Stimulated activated CD4-positive, alpha-beta T cell treated with anti-CD3 and anti-CD28 coated beads, Interleukin-12 subunit alpha, Interleukin-12 subunit beta, amount 100 ng/mL, for 4 hours (primary cell): Measurements from ENCODE around the gene TBC1D14.
"Not testable (repeated sequence)": the region's sequence is repeated elsewhere in the genome, so short reads cannot be mapped to it uniquely, and the experiment has no call there.

Experiments
- DNase-seq: peaks from one replicate; pipeline ENCODE4 v3.0.0-alpha.2; 2020

TBC1D14 gene

DNA sequence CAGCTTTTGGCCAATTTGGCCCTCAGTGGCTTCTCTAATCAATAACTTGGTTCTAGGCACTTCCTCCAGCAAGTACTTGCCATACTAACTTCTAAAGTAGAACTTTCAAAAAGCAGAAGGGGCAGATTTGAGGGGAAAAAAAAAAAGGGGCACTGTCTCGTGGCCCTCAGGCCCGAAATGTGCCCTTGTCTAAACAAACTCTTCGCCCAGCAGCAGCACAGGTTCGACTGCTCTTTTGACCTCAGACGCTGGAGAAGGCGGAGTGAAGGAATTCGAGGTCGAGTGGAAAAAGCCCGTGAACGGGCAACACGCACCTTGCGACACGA, 157.5 kb downstream of the TBC1D14 start:
- no peak for DNase-seq

DNA sequence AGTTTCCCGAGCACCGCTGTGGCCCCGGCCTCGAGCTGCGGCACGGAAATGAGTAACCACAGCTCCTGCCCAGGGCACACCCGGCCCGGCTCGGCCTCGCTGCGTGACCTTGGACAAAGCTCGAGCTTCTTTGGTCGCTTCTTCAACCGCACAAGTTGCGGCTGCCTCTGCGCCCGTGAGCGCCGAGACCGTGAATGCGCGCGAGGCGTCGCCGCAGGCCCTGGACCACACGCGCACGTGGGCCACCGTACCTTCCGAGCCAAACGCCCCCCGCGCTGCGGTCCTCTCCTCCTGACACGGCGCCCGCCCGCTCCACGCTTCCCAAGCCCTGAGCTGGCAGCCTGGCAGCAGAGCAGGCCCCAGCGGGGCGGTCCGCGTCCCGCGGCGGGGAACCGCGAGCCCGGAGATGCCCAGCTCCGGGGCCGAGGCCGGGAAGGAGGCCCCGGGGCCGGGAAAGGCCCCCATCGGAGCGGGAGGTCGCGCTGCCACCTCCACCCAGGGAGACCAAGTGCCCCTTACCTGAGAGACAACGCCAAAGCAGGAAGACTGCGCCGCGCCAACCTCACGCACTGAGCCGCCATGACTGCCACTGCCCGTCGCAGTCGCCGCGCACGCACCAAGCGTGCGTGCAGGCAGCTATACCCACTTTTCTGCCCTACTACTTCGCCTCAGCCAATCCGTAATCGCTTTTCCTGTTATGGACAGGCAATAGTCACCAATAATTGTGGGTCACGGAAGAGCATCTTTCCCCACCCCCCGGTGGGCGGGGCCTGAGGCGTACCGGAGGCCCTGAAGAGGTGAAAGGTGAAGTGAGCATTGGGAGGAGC, 158.0 kb downstream of the TBC1D14 start, which contains the start of gene GRPEL1:
Gene GRPEL1, minus strand, starts transcription at position 613 of the 827 bp plus-strand sequence. Its CDS starts 32 bp downstream, at position 581.
- peak; percentile 100 for DNase-seq

- DNase-seq: no peak
Observed at GRCh38 chr4:7068279-7068842, 158.7 kb downstream of the TBC1D14 start.

DNA sequence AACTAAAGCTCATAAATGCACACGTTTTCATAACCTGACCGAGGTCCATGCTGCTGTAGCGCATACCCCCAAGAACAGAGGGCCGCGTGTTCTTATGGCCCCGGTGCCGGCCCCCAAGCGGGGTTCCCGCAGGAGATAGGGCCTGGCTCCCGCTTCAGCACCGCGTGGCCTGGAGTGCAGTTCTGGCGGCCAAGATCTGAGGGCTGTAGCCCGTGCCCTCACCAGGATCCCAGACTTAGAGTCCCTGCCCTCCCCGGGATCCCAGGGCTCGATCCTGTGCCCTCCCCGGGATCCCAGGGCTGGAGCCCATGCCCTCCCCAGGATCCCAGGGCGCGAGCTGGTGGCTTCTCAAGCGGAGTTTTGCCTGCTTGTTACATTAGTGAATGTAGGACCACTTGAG, 159.3 kb downstream of the TBC1D14 start:
- DNase-seq: no peak

GRCh38 chr4:7070729-7071511, 161.3 kb downstream of the TBC1D14 start:
- peak; percentile 86 for DNase-seq

GRCh38 chr4:7073059-7073458, 163.4 kb downstream of the TBC1D14 start:
- no peak for DNase-seq

DNA sequence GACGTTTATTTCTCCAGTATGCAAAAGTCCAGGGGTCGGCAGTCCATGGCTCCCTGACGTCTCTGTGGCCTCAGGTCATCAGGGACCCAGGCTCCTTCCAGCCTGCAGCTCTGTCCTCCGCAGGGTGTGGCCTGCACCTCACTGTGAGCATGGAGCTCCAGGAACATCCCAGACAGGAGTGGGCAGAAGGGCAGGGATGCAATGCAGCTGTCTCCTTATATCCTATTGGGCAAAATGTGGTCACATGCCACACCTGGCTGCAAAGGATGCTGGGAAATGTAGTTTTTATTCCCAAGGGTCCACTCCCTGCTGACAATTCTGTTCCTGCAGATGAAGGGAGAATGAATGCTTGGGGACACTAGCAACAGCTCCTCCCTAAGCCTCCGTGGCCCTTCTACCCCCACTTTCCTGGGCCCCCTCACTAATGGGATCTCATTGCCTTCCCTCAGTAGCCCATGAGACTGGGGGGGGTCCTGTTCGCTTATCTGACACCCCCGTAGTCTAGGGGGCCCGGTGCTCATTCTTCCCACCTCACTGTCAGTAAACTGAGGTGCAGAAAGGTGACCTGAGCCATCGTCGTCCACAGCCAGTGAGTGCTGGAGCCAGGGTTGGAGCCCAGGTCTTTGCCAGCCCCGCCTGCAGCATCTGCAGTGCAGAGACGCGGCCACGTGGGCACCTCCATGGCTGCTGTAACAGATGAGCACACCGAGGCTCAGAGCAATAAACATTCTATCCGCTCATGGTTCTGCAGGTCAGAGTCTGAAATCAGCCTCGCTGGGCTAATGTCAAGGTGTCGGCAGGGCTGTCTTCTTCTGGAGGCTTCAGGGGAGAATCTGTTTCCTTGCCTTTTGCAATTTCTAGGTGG, 164.1 kb downstream of the TBC1D14 start:
- no peak for DNase-seq

DNA sequence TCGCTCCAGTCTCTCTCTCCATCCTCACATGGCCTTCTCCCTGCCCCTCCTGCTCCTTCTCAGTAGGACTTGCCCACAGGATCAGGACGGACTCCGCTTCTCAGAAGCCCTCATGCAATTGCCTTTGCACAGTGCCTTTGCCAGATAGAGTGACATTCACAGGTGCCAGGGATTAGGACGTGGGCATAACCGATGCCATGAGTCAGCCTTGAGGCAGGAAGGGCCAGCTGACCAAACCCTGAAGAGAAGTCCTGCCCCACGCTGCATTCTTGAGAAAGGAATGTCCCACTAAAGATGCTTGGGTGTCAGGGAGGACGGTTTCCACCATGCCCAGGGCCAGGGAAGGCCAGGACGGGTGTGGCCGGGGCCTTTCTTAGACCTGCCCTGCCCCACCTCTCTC, 164.8 kb downstream of the TBC1D14 start:
- DNase-seq: no peak

DNA sequence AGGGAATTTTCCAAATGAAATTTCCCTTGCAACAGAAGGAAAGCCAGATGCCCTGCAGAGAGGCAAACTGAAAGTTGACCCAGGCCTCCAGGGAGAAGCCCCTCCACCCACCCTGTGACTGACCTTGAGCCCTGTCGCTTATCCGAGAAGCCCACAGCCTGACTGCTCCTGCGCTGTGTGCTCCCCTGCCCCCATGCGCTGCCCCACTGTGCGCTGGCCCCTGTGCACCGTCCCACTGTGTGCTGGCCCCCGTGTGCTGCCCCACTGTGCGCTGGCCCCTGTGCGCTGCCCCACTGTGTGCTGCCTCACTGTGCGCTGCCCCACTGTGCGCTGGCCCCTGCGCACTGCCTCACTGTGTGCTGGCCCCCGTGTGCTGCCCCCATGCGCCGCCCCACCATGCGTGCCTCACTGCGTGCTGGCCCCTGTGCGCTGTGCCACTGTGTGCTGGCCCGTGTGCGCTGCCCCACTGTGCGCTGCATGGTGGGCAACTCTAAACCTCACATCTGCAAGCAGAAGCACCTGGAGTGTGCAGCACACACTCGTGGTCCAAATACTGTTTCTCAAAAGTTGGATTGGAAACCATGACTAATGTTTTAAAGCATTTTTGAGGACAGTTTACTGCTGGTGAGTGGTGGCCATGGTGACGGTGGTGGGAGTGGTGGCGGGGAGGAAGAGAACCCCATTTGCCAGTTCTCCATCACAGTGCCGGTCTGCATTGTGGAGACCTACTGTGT, 166.5 kb downstream of the TBC1D14 start:
- no peak for DNase-seq

DNA sequence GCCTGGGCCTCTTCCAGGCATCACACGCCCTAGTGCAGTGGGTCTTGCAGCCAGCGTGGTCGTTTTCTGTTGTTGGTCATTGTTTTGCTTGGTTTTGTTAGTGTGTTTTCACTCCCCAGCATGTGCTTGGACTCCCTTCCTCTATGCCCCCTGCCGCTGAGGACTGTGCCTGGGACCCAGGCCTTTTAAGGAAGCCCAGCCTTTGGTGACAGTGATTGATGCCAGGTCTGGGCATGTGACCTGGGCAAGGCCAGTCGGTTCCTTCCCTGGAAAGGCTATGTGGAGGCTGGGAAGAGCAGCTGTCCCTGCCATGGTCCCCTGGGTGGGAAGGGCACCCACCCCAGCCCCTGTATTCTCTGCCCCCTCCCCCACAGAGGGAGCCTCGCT, 167.1 kb downstream of the TBC1D14 start:
- DNase-seq: no peak

- DNase-seq: no peak
Observed at GRCh38 chr4:7077371-7077770, 167.7 kb downstream of the TBC1D14 start.

DNA sequence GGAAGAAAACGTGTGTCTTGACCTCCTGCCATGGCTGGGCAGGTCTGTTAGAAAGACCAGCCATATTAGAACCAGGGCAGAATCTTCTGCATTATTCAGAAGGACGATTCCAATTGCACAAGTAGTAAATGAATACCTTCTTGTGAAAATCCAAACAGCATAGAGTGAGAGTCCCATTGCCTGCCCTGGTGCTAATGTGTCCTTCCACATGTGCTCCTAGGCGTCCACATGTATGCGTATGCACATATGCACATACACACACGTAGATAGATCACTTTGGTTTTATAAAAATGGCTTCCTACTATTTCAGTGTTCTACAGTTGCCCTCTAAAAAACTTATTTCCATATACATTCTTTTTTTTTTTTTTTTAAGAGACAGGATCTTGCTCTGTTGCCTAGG, 168.4 kb downstream of the TBC1D14 start:
- DNase-seq: no peak

- not testable (repeated sequence) for DNase-seq
Observed at GRCh38 chr4:7079483-7079882, 169.9 kb downstream of the TBC1D14 start.

DNA sequence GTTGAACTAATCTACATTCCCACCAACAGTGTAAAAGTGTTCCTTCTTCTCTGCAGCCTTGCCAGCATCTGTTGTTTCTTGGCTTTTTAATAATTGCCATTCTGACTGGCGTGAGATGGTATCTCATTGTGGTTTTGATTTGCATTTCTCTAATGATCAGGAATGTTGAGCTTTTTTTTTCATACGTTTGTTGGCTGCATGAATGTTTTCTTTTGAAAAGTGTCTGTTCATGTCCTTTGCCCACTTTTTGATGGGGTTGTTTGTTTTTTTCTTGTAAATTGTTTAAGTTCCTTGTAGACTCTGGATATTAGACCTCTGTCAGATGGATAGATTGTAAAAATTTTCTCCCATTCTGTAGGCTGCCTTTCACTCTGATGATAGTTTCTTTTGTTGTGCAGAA, 170.3 kb downstream of the TBC1D14 start:
- not testable (repeated sequence) for DNase-seq
